Heart left ventricle (tissue), 13 donors: ENCODE results near the gene ECSCR.

Source experiments
- POLR2A ChIP-seq, 2 donors: fragments of 450-650 bp; IDR thresholded peaks; one replicate each; pipeline ENCODE4 v1.6.1; 2017; ENCODE audit warnings: antibody characterized with exemption in 2 of 2, mild to moderate bottlenecking in 2 of 2, moderate library complexity in 2 of 2
- TF ChIP-seq, protein P1 (sequence below), 12 donors: fragments of 200-600 bp; sonication (generic) in 4 of 12; IDR thresholded peaks; one replicate each; pipeline versions ENCODE4 v1.5.0 to v1.8.0; 2018 to 2022; ENCODE audit warnings: antibody characterized with exemption in 12 of 12, mild to moderate bottlenecking in 5 of 12
- donor health status: ischemic (EF 13 %, LVEDD 7.1; RV severe dilation, severe dysfunction).
- donor health status: DM: no; HTN: yes; CAD: no.
- donor health status: DM: no; HTN: no; CAD: no.
- donor health status: ischemic (EF 25% LVEDD 6.9; RV normal size, moderate dysfunction).
- donor health status: ischemic (EF 25% LVEDD 5.7; RV mildly dilated, moderate dysfunction).
- donor health status: ischemic (EF 35%, LVEDD 5.7; RV mildly dilated, moderate dysfunction).
- donor health status: nonischemic (EF 11% LVEDD 7.7; RV severe dilation, severe dysfunction).
- donor health status: DM: yes; HTN: yes; CAD: no.
- donor health status: PGD.
- donor health status: ischemic (EF 29% LVEDD 5.4; RV normal size, mild dysfunction).
- donor health status: nonischemic (EF 23%, LVEDD 6.1; RV moderate dilation, normal function).

DNA sequence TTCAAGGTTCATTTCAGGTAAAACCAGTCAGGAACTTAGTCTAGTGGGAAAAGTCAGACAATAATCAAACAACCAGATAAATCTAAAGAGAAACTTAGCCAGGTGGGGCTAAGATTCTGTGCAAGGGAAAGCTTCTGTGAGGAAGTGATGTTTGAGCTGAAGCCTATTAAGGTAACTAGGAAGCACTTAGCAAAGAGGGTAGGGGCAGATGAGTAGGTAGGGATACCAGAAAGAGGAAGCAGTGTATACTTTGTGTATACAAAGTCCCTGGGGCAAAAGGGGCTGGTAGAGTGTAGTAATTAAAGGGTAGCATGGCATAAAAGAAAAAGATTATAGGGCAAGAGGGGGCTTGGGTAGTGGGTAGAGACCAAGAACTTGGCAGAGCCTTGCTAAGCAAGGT is 55.0 kb downstream of the ECSCR start:
- TF ChIP-seq, protein P1, sequence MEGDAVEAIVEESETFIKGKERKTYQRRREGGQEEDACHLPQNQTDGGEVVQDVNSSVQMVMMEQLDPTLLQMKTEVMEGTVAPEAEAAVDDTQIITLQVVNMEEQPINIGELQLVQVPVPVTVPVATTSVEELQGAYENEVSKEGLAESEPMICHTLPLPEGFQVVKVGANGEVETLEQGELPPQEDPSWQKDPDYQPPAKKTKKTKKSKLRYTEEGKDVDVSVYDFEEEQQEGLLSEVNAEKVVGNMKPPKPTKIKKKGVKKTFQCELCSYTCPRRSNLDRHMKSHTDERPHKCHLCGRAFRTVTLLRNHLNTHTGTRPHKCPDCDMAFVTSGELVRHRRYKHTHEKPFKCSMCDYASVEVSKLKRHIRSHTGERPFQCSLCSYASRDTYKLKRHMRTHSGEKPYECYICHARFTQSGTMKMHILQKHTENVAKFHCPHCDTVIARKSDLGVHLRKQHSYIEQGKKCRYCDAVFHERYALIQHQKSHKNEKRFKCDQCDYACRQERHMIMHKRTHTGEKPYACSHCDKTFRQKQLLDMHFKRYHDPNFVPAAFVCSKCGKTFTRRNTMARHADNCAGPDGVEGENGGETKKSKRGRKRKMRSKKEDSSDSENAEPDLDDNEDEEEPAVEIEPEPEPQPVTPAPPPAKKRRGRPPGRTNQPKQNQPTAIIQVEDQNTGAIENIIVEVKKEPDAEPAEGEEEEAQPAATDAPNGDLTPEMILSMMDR (IDR thresholded peaks at IDR 0.05): no peak
- no peak for TF ChIP-seq POLR2A (IDR thresholded peaks at IDR 0.05)
